SU-DHL-6 (cell line): ENCODE measurements around the gene NUFIP2.

Experiments
- H2AFZ ChIP-seq: fragments of 200-600 bp; sonication (generic); 2 replicates; pipeline ENCODE4 v1.6.1; 2014; ENCODE audit warnings: low read depth, mild to moderate bottlenecking, moderate library complexity, mixed read lengths, antibody characterized with exemption, low read length; ENCODE audit not compliant: severe bottlenecking
- H3F3A ChIP-seq: fragments of 200-600 bp; shearing (Covaris generic); 2 replicates; pipeline ENCODE4 v1.6.0; 2016; ENCODE audit warnings: antibody characterized with exemption, mild to moderate bottlenecking; ENCODE audit not compliant: insufficient read depth
- H3K27ac ChIP-seq: fragments of 200-600 bp; sonication (generic); 2 replicates; pipeline ENCODE4 v1.5.1; 2016; ENCODE audit warnings: low read depth, mild to moderate bottlenecking, low read length, moderate library complexity, mixed read lengths
- H3K27me3 ChIP-seq: fragments of 200-600 bp; sonication (generic), shearing (Covaris generic); 2 replicates; pipeline ENCODE4 v1.6.0; 2014; ENCODE audit warnings: mild to moderate bottlenecking, low read length
- H3K36me3 ChIP-seq: fragments of 200-600 bp; sonication (generic); 2 replicates; pipeline ENCODE4 v1.6.1; 2014; ENCODE audit warnings: mild to moderate bottlenecking, low read length, mixed read lengths
- H3K4me2 ChIP-seq: fragments of 300-600, 200-600 bp; shearing (Covaris generic), sonication (generic); 2 replicates; pipeline ENCODE4 v1.6.0; 2014; ENCODE audit warnings: low read length, low read depth, mild to moderate bottlenecking; ENCODE audit not compliant: poor library complexity, severe bottlenecking
- H3K4me3 ChIP-seq: fragments of 200-600 bp; sonication (generic); 2 replicates; pipeline ENCODE4 v1.5.1; 2014; ENCODE audit warnings: antibody characterized with exemption, low read length, mild to moderate bottlenecking, mixed read lengths; ENCODE audit not compliant: insufficient read depth, poor library complexity, severe bottlenecking
- H3K79me2 ChIP-seq: fragments of 200-600 bp; sonication (generic); 2 replicates; pipeline ENCODE4 v1.6.1; 2014; ENCODE audit warnings: mild to moderate bottlenecking, low read length, moderate library complexity; ENCODE audit not compliant: insufficient read depth
- H3K9ac ChIP-seq: fragments of 200-600 bp; sonication (generic); 2 replicates; pipeline ENCODE4 v1.7.0; 2014; ENCODE audit warnings: mild to moderate bottlenecking, low read length
- H3K9me2 ChIP-seq: fragments of 200-600 bp; sonication (generic); replicated peaks from 2 replicates; pipeline ENCODE4 v1.6.1; 2014; ENCODE audit warnings: low read length; ENCODE audit not compliant: insufficient read depth
- H3K9me3 ChIP-seq: fragments of 200-600 bp; sonication (generic); 2 replicates; pipeline ENCODE4 v1.6.1; 2014; ENCODE audit warnings: low read length, mixed read lengths; ENCODE audit not compliant: insufficient read depth
- H4K20me1 ChIP-seq: fragments of 200-600 bp; sonication (generic); 2 replicates; pipeline ENCODE4 v1.6.1; 2014; ENCODE audit warnings: low read depth, mild to moderate bottlenecking, antibody characterized with exemption, low read length, moderate library complexity, mixed read lengths
- EZH2phosphoT487 ChIP-seq: fragments of 200-600 bp; sonication (generic), shearing (Covaris generic); conservative IDR thresholded peaks from 2 replicates; pipeline ENCODE4 v1.6.1; 2018; ENCODE audit warnings: mild to moderate bottlenecking, antibody characterized with exemption, low read length, moderate library complexity, mixed read lengths
- TF ChIP-seq, protein P1 (sequence below): fragments of 200-600 bp; sonication (generic); IDR thresholded peaks from one replicate; pipeline ENCODE4 v1.5.1; 2017; ENCODE audit warnings: antibody characterized with exemption, mild to moderate bottlenecking, low read length, moderate library complexity; ENCODE audit not compliant: insufficient read depth, poor library complexity, severe bottlenecking

Gene NUFIP2

DNA sequence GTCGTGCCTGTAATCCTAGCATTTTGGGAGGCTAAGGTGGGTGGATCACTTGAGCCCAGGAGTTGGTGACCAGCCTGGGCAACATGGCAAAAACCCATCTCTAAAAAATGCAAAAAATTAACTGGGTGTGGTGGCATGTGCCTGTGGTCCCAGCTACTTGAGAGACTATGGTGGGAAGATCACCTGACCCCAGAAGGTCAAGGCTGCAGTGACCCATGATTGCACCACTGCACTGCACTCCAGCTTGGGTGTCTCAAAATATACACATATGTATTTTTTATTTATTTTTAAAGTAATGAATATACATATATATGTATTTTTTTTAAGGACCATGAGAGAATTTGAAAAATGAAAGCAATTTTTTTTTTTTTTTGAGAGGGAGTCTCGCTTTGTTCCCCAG is 5.1 kb upstream of the NUFIP2 start:
- Histone ChIP-seq H3K9ac (no peak overlapping the region), H3F3A (peaks cover 20% of the 10 kb centered on the region), H3K27ac (no peak overlapping the region), H3K9me2 (no peaks in the 10 kb centered on the region), H3K27me3 (no peaks in the 10 kb centered on the region), H2AFZ (no peak overlapping the region), H3K4me2 (no peak overlapping the region), H3K4me3 (no peak overlapping the region), H3K9me3 (no peaks in the 10 kb centered on the region), H4K20me1 (no peaks in the 10 kb centered on the region), H3K79me2 (no peaks in the 10 kb centered on the region), H3K36me3 (no peaks in the 10 kb centered on the region)
- TF ChIP-seq EZH2phosphoT487: no peak

DNA sequence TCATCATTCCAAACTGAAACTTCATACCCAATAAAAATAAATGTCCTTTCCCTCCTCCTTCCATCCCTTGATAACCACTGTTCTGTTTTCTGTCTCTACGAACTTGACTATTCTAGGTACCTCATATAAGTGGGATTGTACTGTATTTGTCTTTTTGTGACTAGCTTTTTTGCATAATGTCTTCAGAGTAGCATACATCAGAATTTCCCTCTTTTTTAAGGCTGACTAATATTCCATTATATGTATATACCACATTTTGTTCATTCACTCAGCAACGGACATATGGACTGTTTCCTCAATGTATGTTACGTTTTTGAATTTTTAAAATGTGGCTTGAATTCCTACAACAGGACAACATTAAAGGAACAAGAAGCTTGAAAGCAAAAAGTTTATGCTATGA is 1.5 kb upstream of the NUFIP2 start:
- peak overlapping the region; percentile 91; the same call in 1 of the 2 replicates for H3K27ac ChIP-seq
- H3K4me2 ChIP-seq: peak overlapping the region; percentile 97
- TF ChIP-seq, protein P1, sequence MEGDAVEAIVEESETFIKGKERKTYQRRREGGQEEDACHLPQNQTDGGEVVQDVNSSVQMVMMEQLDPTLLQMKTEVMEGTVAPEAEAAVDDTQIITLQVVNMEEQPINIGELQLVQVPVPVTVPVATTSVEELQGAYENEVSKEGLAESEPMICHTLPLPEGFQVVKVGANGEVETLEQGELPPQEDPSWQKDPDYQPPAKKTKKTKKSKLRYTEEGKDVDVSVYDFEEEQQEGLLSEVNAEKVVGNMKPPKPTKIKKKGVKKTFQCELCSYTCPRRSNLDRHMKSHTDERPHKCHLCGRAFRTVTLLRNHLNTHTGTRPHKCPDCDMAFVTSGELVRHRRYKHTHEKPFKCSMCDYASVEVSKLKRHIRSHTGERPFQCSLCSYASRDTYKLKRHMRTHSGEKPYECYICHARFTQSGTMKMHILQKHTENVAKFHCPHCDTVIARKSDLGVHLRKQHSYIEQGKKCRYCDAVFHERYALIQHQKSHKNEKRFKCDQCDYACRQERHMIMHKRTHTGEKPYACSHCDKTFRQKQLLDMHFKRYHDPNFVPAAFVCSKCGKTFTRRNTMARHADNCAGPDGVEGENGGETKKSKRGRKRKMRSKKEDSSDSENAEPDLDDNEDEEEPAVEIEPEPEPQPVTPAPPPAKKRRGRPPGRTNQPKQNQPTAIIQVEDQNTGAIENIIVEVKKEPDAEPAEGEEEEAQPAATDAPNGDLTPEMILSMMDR: no peak

DNA sequence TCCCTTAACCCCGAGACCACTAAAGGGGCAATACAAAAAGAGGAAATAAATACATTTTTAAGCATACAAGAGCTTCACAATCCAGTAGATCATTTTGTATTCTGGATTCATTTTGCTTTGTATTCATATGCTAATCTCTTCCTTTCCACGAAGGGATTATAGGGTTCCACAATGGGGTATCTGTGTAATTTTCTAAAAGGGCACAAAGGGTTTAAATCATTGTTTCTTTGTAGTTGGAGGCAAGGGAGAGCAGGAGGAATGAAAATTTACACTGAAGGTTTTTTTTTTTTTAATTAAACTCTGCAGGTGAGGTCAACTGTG is 592 bp upstream of the NUFIP2 start:
- H3F3A ChIP-seq: peaks cover 38% of the 10 kb centered on the region
- H3K4me2 ChIP-seq: peak overlapping the region; percentile 97
- peak overlapping the region; percentile 91 for H3K27ac ChIP-seq
- peaks cover 8% of the 10 kb centered on the region for H3K36me3 ChIP-seq
- H3K27me3 ChIP-seq: no peaks in the 10 kb centered on the region
- peaks cover 40% of the 10 kb centered on the region for H3K79me2 ChIP-seq
- no peaks in the 10 kb centered on the region for H3K9me3 ChIP-seq
- H4K20me1 ChIP-seq: peaks cover 24% of the 10 kb centered on the region
- no peaks in the 10 kb centered on the region for H3K9me2 ChIP-seq
- H3K4me3 ChIP-seq: peak overlapping the region; percentile 62
- peak overlapping the region; percentile 94 for H3K9ac ChIP-seq
- TF ChIP-seq, protein P1: no peak
- TF ChIP-seq EZH2phosphoT487: no peak
- H2AFZ ChIP-seq: peak overlapping the region; percentile 78

More for the DNA sequence above, 1.5 kb upstream of the NUFIP2 start:
- peaks cover 38% of the 10 kb centered on the region for H3F3A ChIP-seq
- H3K79me2 ChIP-seq: peaks cover 31% of the 10 kb centered on the region
- peaks cover 15% of the 10 kb centered on the region for H4K20me1 ChIP-seq
- H3K4me3 ChIP-seq: no peak overlapping the region
- H3K9ac ChIP-seq: no peak overlapping the region
- no peaks in the 10 kb centered on the region; the same call in 1 of the 2 replicates for H3K36me3 ChIP-seq
- no peak overlapping the region for H2AFZ ChIP-seq
- H3K9me3 ChIP-seq: no peaks in the 10 kb centered on the region
- no peaks in the 10 kb centered on the region for H3K27me3 ChIP-seq
- no peaks in the 10 kb centered on the region for H3K9me2 ChIP-seq

DNA sequence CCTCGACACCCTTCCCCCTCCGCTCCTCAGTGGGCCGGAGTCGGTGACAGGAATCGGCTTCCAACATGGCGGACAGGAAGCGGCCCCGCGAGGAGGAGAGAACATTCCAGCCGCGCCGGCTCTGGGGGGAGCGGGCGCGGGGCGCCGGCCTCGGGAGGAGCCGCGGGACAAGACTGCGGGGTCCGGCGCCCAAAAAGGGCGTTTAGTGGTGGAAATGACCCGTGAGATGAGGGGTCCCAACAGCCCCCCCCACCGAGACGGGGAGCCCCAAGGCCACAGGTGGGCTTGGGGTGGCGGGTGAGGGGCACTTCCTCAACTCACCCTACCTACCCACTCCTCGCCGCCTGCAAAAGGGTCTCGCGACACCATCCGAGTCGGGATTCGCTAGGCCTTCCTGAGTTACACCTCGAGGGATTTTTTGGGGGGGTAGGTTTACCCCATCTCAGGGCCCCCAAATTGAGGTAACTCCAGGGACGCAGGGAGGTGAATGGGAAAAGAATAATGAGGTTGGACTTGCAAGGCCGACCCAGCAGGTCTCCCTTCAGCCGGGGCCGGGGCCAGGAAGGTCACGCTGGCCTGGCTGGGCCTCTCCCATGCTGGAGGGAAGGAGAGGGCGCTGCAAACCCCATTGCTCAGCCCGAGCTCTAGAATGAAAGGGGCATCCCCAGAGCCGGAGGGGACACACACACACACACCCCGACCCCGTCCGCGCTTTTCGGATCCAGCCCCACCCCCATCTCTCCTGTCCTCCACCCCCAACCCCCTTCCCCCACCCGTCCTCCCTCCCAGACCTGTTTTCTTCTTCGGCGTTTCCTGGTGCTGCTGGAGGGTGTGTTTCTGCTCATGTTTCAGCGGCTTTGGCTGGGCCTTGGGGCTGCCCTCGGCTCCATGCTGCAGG is 707 bp downstream of the NUFIP2 start:
- Histone ChIP-seq H3F3A (peaks cover 38% of the 10 kb centered on the region), H3K27ac (peak overlapping the region; percentile 91), H3K9me3 (no peaks in the 10 kb centered on the region), H3K27me3 (no peaks in the 10 kb centered on the region), H3K79me2 (peaks cover 53% of the 10 kb centered on the region), H3K4me2 (peak overlapping the region; percentile 64), H2AFZ (peak overlapping the region; percentile 45), H3K36me3 (peaks cover 18% of the 10 kb centered on the region), H3K4me3 (peak overlapping the region; percentile 94), H4K20me1 (peaks cover 37% of the 10 kb centered on the region), H3K9me2 (no peaks in the 10 kb centered on the region), H3K9ac (peak overlapping the region; percentile 94)
- no peak for TF ChIP-seq EZH2phosphoT487
- TF ChIP-seq, protein P1: no peak
